ENCODE measurements around the gene FKBP5. TPM values are rescaled to one million over a fixed set of nuclear protein-coding genes. Genes with fewer than 3 reads are reported as not detected.

Gene FKBP5

DNA sequence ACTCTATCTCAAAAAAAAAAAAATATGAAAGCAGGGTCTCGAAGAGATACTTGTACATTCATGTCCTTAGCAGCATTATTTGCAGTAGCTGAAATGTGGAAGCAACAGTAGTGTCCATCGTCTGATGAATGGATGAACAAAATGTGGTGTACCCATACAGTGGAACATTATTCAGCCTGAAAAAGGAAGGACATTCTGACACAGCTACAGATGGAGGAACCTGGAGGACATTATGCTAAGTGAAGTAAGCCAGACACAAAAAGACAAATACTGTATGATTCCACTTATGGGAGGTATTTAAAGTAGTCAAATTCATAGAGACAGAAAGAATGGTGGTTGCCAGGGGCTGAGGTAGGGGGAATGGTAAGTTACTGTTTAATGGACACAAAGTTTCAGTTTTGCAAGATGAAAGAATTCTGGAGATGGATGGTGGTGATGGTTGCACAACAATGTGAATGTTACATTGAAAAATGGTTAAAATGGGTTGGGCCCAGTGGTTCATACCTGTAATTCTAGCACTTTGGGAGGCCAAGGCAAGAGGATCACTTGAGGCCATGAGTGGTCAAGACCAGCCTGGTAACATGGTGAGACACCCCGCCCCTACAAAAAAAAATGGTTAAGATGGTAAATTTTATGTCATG is 164.2 kb downstream of the FKBP5 start:
- H3K18ac ChIP-seq (ENCODE audit: low read length): no peak overlapping the region
- no peak overlapping the region for H3K9ac ChIP-seq (ENCODE audit: low read length)
- no peak overlapping the region for H2AK5ac ChIP-seq (ENCODE audit: low read length)
- no peak overlapping the region for H4K8ac ChIP-seq (ENCODE audit: low read depth, low read length)
- DNase-seq: no peak
- H4K5ac ChIP-seq (ENCODE audit: low read length): no peak overlapping the region
- H3K23ac ChIP-seq (ENCODE audit: low read length): no peak overlapping the region
- no peaks in the 10 kb centered on the region for H3K27me3 ChIP-seq (ENCODE audit: insufficient read depth, low read length, poor library complexity)
- H3K36me3 ChIP-seq (ENCODE audit: control insufficient read depth, insufficient read depth, low read length): no peaks in the 10 kb centered on the region
- no peak overlapping the region for H3K4ac ChIP-seq (ENCODE audit: low read depth, low read length)
- H3K4me2 ChIP-seq (ENCODE audit: low read length): no peak overlapping the region
- no peaks in the 10 kb centered on the region for H3K79me2 ChIP-seq (ENCODE audit: control insufficient read depth, insufficient read depth, low read length)
- no peak overlapping the region for H3K4me3 ChIP-seq (ENCODE audit: low read length)
- no peak overlapping the region for H3K56ac ChIP-seq (ENCODE audit: low read length)
- H3K79me1 ChIP-seq (ENCODE audit: low read length): no peaks in the 10 kb centered on the region
- H3K27ac ChIP-seq (ENCODE audit: low read depth, low read length): no peak overlapping the region
- no CpG with 5 or more reads among the region's 3 CpGs for WGBS (ENCODE audit: extremely low coverage, insufficient coverage, low lambda C conversion rate)
- no peak overlapping the region for H2BK5ac ChIP-seq (ENCODE audit: low read length)
- H2BK120ac ChIP-seq (ENCODE audit: low read depth, low read length): no peak overlapping the region
- no peaks in the 10 kb centered on the region for H3K4me1 ChIP-seq (ENCODE audit: control insufficient read depth, low read depth, low read length)
- H2BK15ac ChIP-seq (replicated peaks; ENCODE audit: low read depth): no peak overlapping the region

Small RNA genes lying within 50 kb of the gene (small RNA-seq; reads per million reads assigned to genes)
- gene MIR5690 (ENCODE audit: insufficient read depth) (0.72 reads per million), gene RF00561 (ENCODE audit: insufficient read depth) (not detected)
